ENCODE data around the gene NAXE.
"Not testable (repeated sequence)": the region's sequence is repeated elsewhere in the genome, so short reads cannot be mapped to it uniquely, and the experiment has no call there.

Gene NAXE

DNA sequence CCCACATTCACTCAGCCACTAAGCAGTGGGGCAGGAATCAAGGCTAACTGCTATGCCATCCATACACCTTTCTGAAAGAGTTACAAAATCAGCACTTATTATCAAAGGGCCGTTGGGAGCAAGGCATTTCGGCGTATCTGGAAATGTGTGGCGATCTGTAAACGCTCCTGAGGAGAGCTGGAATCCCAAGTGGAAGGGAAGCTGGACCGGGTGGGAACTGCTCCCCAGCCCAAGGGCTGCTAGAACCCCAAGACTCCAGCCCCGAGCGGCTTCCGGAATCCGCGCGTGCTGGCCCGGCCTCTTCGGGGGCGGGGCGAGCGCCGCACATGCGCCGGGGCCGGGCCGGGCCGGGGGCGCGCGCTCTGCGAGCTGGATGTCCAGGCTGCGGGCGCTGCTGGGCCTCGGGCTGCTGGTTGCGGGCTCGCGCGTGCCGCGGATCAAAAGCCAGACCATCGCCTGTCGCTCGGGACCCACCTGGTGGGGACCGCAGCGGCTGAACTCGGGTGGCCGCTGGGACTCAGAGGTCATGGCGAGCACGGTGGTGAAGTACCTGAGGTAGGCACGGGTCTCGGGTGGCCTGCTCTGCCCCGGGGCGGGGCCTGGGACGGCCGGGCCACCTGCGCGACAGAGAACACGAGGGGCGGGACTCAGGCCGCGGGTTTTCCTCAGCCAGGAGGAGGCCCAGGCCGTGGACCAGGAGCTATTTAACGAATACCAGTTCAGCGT, at the start of gene NAXE:
TSS of gene NAXE (plus strand) at position 345 of the 726 bp plus-strand sequence. CDS start at position 374, 29 bp downstream.
- Histone ChIP-seq H3K27me3 (ENCODE audit: control insufficient read depth, insufficient read depth, low read length) (no peaks in the 10 kb centered on the region), H3K36me3 (ENCODE audit: control insufficient read depth, insufficient read depth, low read length) (peaks cover 20% of the 10 kb centered on the region), H3K9ac (ENCODE audit: low read length) (peak within 1 kb of the TSS; percentile 88), H3K27ac (ENCODE audit: low read depth, low read length) (peak within 1 kb of the TSS; percentile 90), H3K4me3 (ENCODE audit: low read length) (peak within 1 kb of the TSS; percentile 87), H3K4me1 (ENCODE audit: control insufficient read depth, insufficient read depth, low read length) (peaks cover 7% of the 10 kb centered on the region)

DNA sequence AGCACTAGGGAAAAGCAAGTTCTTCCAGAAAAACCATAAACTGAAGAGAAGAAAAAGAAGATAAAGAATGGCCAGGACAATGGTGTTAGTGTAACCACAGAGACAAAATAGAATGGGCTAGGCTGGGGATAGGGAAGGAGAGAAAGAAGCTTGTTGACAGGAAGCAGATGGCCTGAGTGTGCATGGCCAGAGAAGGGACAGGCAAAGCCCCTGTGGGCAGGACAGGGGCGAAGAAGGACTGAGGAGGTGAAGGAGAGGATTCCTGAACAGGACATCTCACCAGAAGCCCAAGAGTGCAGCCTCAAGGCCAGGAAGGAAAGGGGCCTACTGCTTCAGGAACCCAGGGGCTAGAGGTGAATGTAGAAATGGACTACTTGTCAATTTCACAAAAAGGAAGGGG, 48.5 kb upstream of the NAXE start:
- Histone ChIP-seq H3K36me3 (ENCODE audit: control insufficient read depth, insufficient read depth, low read length) (no peaks in the 10 kb centered on the region), H3K27me3 (ENCODE audit: control insufficient read depth, insufficient read depth, low read length) (no peaks in the 10 kb centered on the region), H3K27ac (ENCODE audit: low read depth, low read length) (no peak overlapping the region), H3K4me1 (ENCODE audit: control insufficient read depth, insufficient read depth, low read length) (no peaks in the 10 kb centered on the region), H3K9ac (ENCODE audit: low read length) (no peak overlapping the region), H3K4me3 (ENCODE audit: low read length) (no peak overlapping the region)

DNA sequence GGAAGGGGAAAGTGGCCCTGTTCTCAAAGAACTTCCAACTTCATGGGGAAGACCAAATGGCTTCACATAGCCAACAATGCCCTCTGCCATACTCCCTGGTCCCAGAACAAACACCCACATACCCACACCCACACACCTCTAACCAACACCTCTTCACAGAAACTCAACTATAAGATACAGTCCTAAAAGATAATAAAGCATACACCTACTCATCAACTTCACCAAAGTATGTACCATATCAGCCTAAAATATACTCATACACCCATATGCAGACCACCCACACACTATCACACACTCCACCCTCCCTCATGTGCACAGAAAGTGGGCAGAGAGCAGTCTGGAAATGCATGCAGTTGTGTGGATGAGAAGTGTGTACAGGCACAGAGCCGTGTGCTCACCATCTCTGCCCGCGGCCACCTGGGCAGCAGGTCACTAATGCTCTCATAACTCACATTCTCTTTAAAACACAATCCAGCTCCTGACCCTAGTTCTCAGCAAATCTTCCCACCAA, 46.9 kb upstream of the NAXE start:
- Histone ChIP-seq H3K9ac (ENCODE audit: low read length) (no peak overlapping the region), H3K36me3 (ENCODE audit: control insufficient read depth, insufficient read depth, low read length) (no peaks in the 10 kb centered on the region), H3K4me1 (ENCODE audit: control insufficient read depth, insufficient read depth, low read length) (no peaks in the 10 kb centered on the region), H3K27ac (ENCODE audit: low read depth, low read length) (no peak overlapping the region), H3K4me3 (ENCODE audit: low read length) (no peak overlapping the region), H3K27me3 (ENCODE audit: control insufficient read depth, insufficient read depth, low read length) (no peaks in the 10 kb centered on the region)

DNA sequence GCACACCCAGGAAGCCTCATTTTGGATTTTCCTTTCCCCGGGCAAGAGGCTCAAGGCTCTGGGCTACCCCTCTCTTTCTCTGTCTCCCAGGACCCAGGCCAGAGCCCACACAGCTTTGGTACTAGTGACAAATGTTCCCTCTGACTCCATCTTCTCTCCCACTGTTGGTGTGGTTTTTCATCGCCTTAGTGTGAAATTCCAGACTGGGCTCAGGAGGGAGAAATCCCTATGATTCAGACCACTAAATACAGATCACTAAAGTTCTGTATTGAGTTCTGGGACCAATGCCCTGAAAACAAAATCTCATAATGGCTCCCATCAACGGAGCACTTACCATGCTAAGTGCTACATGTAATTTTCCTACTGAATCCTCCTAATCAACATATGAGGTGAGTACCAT, 45.3 kb upstream of the NAXE start:
- H3K4me3 ChIP-seq (ENCODE audit: low read length): no peak overlapping the region
- no peak overlapping the region for H3K27ac ChIP-seq (ENCODE audit: low read depth, low read length)

DNA sequence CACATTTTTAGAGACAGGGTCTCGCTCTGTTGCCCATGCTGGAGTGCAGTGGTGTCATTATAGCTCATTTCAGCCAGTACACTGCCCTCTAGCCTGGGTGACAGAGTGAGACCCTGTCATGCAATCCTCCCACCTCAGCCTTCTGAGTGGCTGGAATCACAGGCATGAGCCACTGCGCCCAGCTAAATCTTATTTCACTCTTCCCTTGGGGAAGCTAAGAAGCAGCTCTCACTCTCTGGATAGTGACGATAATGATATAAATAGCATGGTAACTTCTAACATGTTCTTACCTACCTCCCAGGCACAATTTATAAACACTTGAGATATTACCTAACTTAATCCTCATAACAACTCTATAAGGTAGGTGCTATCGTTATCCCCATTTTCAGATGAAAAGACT, 44.1 kb upstream of the NAXE start:
- no peaks in the 10 kb centered on the region for H3K36me3 ChIP-seq (ENCODE audit: control insufficient read depth, insufficient read depth, low read length)
- H3K4me1 ChIP-seq (ENCODE audit: control insufficient read depth, insufficient read depth, low read length): no peaks in the 10 kb centered on the region
- H3K9ac ChIP-seq (ENCODE audit: low read length): no peak overlapping the region
- no peak overlapping the region for H3K27ac ChIP-seq (ENCODE audit: low read depth, low read length)
- no peaks in the 10 kb centered on the region for H3K27me3 ChIP-seq (ENCODE audit: control insufficient read depth, insufficient read depth, low read length)
- no peak overlapping the region for H3K4me3 ChIP-seq (ENCODE audit: low read length)

More for the DNA sequence above, 45.3 kb upstream of the NAXE start:
- Histone ChIP-seq H3K4me1 (ENCODE audit: control insufficient read depth, insufficient read depth, low read length) (no peaks in the 10 kb centered on the region), H3K27me3 (ENCODE audit: control insufficient read depth, insufficient read depth, low read length) (no peaks in the 10 kb centered on the region), H3K9ac (ENCODE audit: low read length) (no peak overlapping the region), H3K36me3 (ENCODE audit: control insufficient read depth, insufficient read depth, low read length) (no peaks in the 10 kb centered on the region)

DNA sequence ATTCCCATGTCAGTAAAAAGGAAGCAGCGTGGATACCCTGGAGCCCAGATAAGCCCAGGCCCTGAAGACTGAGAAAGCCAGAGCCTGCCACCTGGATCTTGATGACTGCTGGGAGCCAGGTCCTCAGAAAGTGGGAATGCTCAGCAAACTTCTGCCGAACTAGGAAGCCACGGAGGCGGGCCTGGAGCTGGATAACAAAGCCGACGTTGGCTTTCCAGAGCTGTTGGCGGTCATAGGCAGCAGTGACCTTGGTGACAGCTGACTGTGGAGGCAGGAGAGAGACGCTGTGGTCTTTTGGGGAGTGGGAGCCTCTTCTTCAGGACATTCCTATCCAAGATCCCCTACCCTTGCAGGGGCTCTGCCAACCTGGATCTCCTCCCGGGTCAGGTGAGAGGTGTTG, 43.6 kb upstream of the NAXE start:
- H3K9ac ChIP-seq (ENCODE audit: low read length): no peak overlapping the region
- H3K27ac ChIP-seq (ENCODE audit: low read depth, low read length): no peak overlapping the region
- no peaks in the 10 kb centered on the region for H3K36me3 ChIP-seq (ENCODE audit: control insufficient read depth, insufficient read depth, low read length)

DNA sequence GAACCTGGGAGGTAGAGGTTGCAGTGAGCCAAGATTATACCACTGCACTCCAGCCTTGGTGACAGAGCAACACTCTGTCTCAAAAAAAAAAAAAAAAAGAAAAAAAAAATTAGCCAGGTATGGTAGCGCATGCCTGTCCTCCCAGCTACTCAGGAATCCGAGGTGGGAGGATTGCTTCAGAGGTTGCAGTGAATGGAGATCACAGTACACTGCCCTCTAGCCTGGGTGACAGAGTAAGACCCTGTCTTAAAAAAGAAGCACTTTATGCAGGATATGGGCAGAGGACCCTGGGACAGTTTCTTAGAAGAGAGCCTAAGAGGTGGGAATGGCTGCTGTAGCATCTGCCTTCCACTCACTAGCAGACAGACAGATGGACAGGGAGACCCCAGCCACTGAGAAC, 42.2 kb upstream of the NAXE start:
- Histone ChIP-seq H3K4me1 (ENCODE audit: control insufficient read depth, insufficient read depth, low read length) (no peaks in the 10 kb centered on the region), H3K36me3 (ENCODE audit: control insufficient read depth, insufficient read depth, low read length) (no peaks in the 10 kb centered on the region)

More for the DNA sequence above, 43.6 kb upstream of the NAXE start:
- H3K4me1 ChIP-seq (ENCODE audit: control insufficient read depth, insufficient read depth, low read length): no peaks in the 10 kb centered on the region
- no peak overlapping the region for H3K4me3 ChIP-seq (ENCODE audit: low read length)
- H3K27me3 ChIP-seq (ENCODE audit: control insufficient read depth, insufficient read depth, low read length): no peaks in the 10 kb centered on the region

DNA sequence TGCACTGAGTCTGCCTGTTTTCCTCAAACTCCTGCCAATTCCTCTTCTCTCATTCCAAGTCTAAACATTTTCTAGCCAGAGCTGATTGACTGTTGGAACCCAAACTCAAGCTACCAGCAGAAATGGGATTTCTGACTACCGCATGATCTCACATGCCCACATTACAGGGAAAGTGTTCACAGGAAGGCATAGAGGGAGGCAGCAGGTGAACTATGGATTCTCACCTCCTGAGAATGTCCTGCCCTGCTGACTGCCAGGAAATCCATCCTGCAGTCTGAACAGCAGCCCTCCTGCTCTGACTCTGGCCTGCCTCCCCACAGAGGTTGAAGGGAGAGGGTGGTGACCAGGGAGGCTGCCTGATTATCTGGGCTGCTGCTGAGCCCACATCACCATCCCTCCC, 41.7 kb upstream of the NAXE start:
- H3K27ac ChIP-seq (ENCODE audit: low read depth, low read length): no peak overlapping the region
- no peaks in the 10 kb centered on the region for H3K27me3 ChIP-seq (ENCODE audit: control insufficient read depth, insufficient read depth, low read length)
- no peak overlapping the region for H3K9ac ChIP-seq (ENCODE audit: low read length)
- no peak overlapping the region for H3K4me3 ChIP-seq (ENCODE audit: low read length)
- no peaks in the 10 kb centered on the region for H3K36me3 ChIP-seq (ENCODE audit: control insufficient read depth, insufficient read depth, low read length)
- no peaks in the 10 kb centered on the region for H3K4me1 ChIP-seq (ENCODE audit: control insufficient read depth, insufficient read depth, low read length)

More for the DNA sequence above, 42.2 kb upstream of the NAXE start:
- Histone ChIP-seq H3K27ac (ENCODE audit: low read depth, low read length) (no peak overlapping the region), H3K9ac (ENCODE audit: low read length) (no peak overlapping the region), H3K4me3 (ENCODE audit: low read length) (no peak overlapping the region), H3K27me3 (ENCODE audit: control insufficient read depth, insufficient read depth, low read length) (no peaks in the 10 kb centered on the region)

DNA sequence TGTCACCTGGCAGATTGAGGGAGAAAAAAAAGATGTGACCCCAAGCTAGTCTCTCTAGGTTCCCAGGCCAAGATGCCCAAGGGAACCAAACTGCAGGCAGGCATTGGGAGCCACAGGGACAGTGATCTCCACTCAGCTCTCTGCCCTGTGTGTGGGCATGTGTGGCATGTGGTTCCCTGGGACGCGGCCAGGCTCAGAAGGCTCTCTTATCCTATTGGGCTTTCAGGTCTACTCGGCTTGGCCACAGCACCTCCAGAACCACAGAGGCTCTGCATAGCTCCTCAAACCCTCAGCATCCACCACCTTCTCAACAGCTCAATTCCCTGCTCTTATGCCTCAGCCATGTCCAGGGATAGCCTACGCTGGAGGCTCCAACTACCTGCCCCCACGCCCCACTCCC, 41.2 kb upstream of the NAXE start:
- Histone ChIP-seq H3K4me1 (ENCODE audit: control insufficient read depth, insufficient read depth, low read length) (no peaks in the 10 kb centered on the region), H3K36me3 (ENCODE audit: control insufficient read depth, insufficient read depth, low read length) (no peaks in the 10 kb centered on the region), H3K9ac (ENCODE audit: low read length) (no peak overlapping the region), H3K27ac (ENCODE audit: low read depth, low read length) (no peak overlapping the region), H3K27me3 (ENCODE audit: control insufficient read depth, insufficient read depth, low read length) (no peaks in the 10 kb centered on the region), H3K4me3 (ENCODE audit: low read length) (no peak overlapping the region)

DNA sequence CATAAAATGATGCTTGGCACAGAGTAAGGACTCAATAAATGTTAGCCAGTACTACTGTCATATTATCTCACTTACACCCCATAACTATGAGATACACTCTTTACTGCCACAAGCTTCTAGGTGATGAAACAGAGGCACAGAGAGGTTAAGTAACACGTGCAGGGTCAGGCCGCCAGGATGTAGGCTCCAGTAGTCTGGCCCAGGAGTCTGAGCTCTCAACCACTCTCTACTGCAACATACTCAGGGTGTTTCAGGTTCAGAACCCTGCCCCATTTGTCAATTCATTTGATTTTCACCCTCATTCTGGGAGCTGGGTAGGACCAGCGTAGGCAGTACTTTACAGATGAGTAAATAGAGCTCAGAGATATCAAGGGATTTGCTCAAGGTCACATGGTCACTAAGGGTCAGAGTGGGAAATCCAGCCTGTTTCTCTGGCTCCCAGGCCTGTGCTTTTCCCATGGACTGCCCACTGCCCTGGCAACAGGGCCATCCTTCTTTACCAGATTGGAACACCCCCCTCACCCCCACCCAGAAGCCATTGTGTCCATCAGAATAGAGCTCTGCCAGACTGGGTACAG, 40.4 kb upstream of the NAXE start:
- no peak overlapping the region for H3K9ac ChIP-seq (ENCODE audit: low read length)
- no peak overlapping the region for H3K27ac ChIP-seq (ENCODE audit: low read depth, low read length)
- no peaks in the 10 kb centered on the region for H3K27me3 ChIP-seq (ENCODE audit: control insufficient read depth, insufficient read depth, low read length)
- H3K4me1 ChIP-seq (ENCODE audit: control insufficient read depth, insufficient read depth, low read length): no peaks in the 10 kb centered on the region
- H3K4me3 ChIP-seq (ENCODE audit: low read length): no peak overlapping the region
- no peaks in the 10 kb centered on the region for H3K36me3 ChIP-seq (ENCODE audit: control insufficient read depth, insufficient read depth, low read length)

DNA sequence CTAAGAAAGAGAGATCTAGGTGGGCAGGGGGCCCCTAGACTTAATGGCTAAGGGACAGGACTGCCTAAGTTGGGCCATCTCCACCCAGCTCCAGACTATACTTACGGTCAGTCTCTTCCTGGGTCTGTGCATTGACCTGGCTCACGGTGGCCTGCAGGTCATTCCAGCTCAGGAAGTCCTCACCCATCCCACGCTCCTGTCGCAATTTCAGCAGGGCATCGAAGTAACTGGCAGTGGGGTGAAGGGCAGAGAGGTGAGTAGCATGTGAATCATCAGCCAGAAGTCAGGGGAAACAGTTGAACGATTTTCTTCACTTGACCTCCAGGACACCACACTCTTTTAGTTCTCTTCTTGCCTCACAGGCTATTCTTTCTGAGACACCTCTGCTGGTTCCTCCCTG, 39.7 kb upstream of the NAXE start:
- no peaks in the 10 kb centered on the region for H3K4me1 ChIP-seq (ENCODE audit: control insufficient read depth, insufficient read depth, low read length)
- no peak overlapping the region for H3K27ac ChIP-seq (ENCODE audit: low read depth, low read length)
- no peaks in the 10 kb centered on the region for H3K27me3 ChIP-seq (ENCODE audit: control insufficient read depth, insufficient read depth, low read length)
- no peaks in the 10 kb centered on the region for H3K36me3 ChIP-seq (ENCODE audit: control insufficient read depth, insufficient read depth, low read length)
- H3K4me3 ChIP-seq (ENCODE audit: low read length): no peak overlapping the region
- H3K9ac ChIP-seq (ENCODE audit: low read length): no peak overlapping the region

DNA sequence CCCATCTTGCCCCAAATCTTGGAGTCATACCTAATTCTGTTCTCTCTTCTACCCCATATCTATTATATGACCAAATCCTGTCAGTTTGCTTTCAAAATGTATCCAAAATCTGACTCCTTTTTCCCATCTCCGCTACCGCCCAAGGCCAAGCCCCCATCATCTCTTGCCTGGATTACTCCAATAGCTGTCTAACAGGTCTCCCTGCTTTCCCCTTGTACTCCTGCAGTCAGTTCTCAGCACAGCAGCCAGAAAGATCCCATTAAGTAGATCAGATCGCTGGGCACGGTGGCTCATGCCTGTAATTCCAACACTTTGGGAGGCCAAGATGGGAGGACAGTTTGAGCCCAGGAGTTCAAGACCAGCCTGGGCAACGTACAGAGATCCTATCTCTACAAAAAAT, 39.1 kb upstream of the NAXE start:
- no peaks in the 10 kb centered on the region for H3K36me3 ChIP-seq (ENCODE audit: control insufficient read depth, insufficient read depth, low read length)
- no peak overlapping the region for H3K4me3 ChIP-seq (ENCODE audit: low read length)
- no peak overlapping the region for H3K27ac ChIP-seq (ENCODE audit: low read depth, low read length)
- H3K9ac ChIP-seq (ENCODE audit: low read length): no peak overlapping the region
- no peaks in the 10 kb centered on the region for H3K27me3 ChIP-seq (ENCODE audit: control insufficient read depth, insufficient read depth, low read length)
- no peaks in the 10 kb centered on the region for H3K4me1 ChIP-seq (ENCODE audit: control insufficient read depth, insufficient read depth, low read length)

DNA sequence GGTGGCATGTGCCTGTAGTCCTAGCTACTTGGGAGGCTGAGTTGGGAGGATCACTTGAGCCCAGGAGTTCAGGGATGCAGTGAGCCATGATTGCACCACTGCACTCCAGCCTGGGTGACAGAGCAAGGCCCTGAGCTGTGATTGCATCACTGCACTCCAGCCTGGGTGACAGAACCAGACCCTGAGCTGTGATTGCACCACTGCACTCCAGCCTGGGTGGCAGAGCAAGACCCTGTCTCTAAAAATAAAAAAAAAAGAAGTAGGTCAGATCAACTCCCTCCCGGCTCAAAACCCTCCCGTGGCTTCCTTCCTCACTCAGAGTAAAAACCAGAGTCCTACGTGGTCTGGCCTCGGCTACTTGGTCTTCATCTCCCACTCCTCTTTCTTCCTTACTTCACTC, 38.6 kb upstream of the NAXE start:
- not testable (repeated sequence) for H3K27ac ChIP-seq (ENCODE audit: low read depth, low read length); H3K4me3 ChIP-seq (ENCODE audit: low read length); H3K4me1 ChIP-seq (ENCODE audit: control insufficient read depth, insufficient read depth, low read length); H3K9ac ChIP-seq (ENCODE audit: low read length); H3K27me3 ChIP-seq (ENCODE audit: control insufficient read depth, insufficient read depth, low read length); H3K36me3 ChIP-seq (ENCODE audit: control insufficient read depth, insufficient read depth, low read length)
